ENCODE data around the gene EIF3F. TPM values are rescaled to one million over a fixed set of nuclear protein-coding genes. Genes with fewer than 3 reads are reported as not detected.

Gene EIF3F
- total and polyA plus RNA-seq, 9 of the 15 experiments (the other 6 are each of a cell fraction or from before 2014, with no cell fraction given), result 50.1 to 259 (median 135) TPM

DNA sequence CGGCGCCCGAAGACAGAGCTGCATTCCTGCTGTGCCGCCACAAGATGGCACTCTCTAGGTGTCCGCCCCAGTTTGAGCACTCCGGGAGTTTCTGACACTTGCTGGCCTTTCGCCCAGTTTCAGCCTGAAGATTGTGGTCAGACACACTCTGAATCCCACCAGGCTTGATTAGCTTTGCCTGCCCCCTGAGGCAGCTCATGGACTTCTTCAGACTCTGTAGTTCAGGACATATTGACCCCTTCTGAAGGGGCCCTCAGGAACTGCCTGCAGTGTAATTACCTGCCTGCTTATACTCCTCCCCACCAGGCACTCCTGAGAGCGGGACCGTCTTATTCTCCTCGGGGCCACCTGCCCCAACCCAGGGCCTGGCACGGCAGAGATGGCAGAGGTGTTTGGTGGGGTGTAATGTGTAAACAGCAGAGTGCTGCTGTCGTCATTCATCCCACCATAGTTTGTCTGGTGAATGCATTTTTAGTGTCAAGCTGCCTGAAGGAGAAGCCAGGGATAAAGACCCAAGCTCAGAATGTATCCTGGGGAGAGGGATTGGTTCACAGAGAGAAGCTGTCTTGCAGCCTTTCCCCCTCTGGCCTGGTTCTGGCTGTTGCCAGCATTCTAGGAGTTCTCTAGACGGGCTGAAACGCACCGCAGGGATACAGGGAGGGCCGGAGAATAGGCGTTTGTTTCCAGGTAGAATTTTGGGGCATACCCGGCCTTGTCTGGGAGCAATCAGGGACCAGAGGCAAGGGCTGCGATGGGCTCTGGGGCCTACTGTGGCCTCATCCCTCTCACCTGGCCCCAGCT lies 46.4 kb downstream of the EIF3F start:
- H3K9ac ChIP-seq (ENCODE audit: insufficient read depth in 1 of 2, low read depth in 2 of 2, low read length in 2 of 2), result 0 out of 4 replicates have a peak overlapping the region, but pooled peaks of 1 of the 2 experiments have one; percentile 3
- no peak overlapping the region for H3K4me3 ChIP-seq
- 6% methylated on average over 15 of the region's 19 CpGs for WGBS (ENCODE audit: insufficient coverage, low coverage, missing lambda C conversion rate)
- BruUV-seq (replicated peaks), result no TSS peak
- POLR2A ChIA-PET, result interaction anchor here (0.6 to 1.4 kb wide), 4 partner anchors 11 to 1417 kb away, joined by 3 to 4 read pairs (median 4); no protein-coding TSS in a partner anchor
- H3K9me1 ChIP-seq (ENCODE audit: control insufficient read depth, insufficient read depth, low read length), result no peaks in the 10 kb centered on the region
- DNase-seq (ENCODE audit: extremely low read depth in 1 of 4, low spot score in 3 of 4) (peak; percentile 76 to 82 (median 80)), ATAC-seq (peak; percentile 93), FAIRE-seq (peak; percentile 93)
- H3K9me3 ChIP-seq (replicated peaks; ENCODE audit: control insufficient read depth, insufficient read depth, low read depth, low read length), result no peaks in the 10 kb centered on the region
- no peaks in the 10 kb centered on the region; a peak in 2 of 5 replicates for H3K4me1 ChIP-seq (replicated peaks in 1 of 2; ENCODE audit: control insufficient read depth in 2 of 2, insufficient read depth in 2 of 2, low read length in 2 of 2)
- CTCF ChIA-PET (ENCODE audit: low intra/inter-chr PET ratio), result interaction anchor here (1.1 to 2.5 kb wide), 5 partner anchors 37 to 66 kb away, joined by 4 to 16 read pairs (median 6); no protein-coding TSS in a partner anchor
- intact Hi-C loops (cut with micrococcal nuclease) (loop anchor here (2.0 to 5.0 kb wide), 3 partner anchors 27 to 65 kb away; no protein-coding TSS in a partner anchor), in situ Hi-C loops (cut with MboI) (no loop called here)
- H3K36me3 ChIP-seq (ENCODE audit: control insufficient read depth, insufficient read depth, low read length), result no peaks in the 10 kb centered on the region
- H2AFZ ChIP-seq (ENCODE audit: low read depth, low read length), result no peak overlapping the region
- H3K27ac ChIP-seq (ENCODE audit: extremely low read depth, low read depth, low read length), result no peak overlapping the region
- H3K27me3 ChIP-seq (ENCODE audit: control insufficient read depth in 2 of 2, insufficient read depth in 2 of 2, low read length in 2 of 2), result peaks cover 14 to 53% of the 10 kb centered on the region in 2 experiments; a peak in 4 of 5 replicates
- peaks cover 12% of the 10 kb centered on the region for H4K20me1 ChIP-seq (replicated peaks; ENCODE audit: control insufficient read depth, insufficient read depth, low read length)
- no peak overlapping the region for H3K4me2 ChIP-seq (ENCODE audit: insufficient read depth, low read length)
- H3K79me2 ChIP-seq (ENCODE audit: control insufficient read depth, insufficient read depth, low read length), result no peaks in the 10 kb centered on the region
- TF ChIP-seq RAD21 (CRISPR knock-in tag; conservative IDR thresholded peaks at IDR 0.05 in 1 of 2, IDR thresholded peaks at IDR 0.05 in 1 of 2) (peak; percentile 72 to 79), XRCC5 (IDR thresholded peaks at IDR 0.05; ENCODE audit: low read depth, low read length) (0 out of 2 replicates have a peak, but pooled peaks have one; percentile 63), ZBTB17 (CRISPR knock-in tag; IDR thresholded peaks at IDR 0.05) (peak; percentile 78; the same call in 1 of the 2 replicates), MEIS2 (IDR thresholded peaks at IDR 0.05; ENCODE audit: partially characterized antibody) (peak; percentile 28), KLF16 (IDR thresholded peaks at IDR 0.05) (peak; percentile 25; the same call in 1 of the 2 replicates), SNIP1 (IDR thresholded peaks at IDR 0.05; ENCODE audit: low read depth) (no peak), ZNF551 (CRISPR knock-in tag; IDR thresholded peaks at IDR 0.05) (no peak), SMC3 (conservative IDR thresholded peaks at IDR 0.05; ENCODE audit: insufficient read depth, low read depth, low read length) (peak; percentile 83), SIRT6 (IDR thresholded peaks at IDR 0.05; ENCODE audit: low read depth, low read length) (no peak), ARHGAP35 (IDR thresholded peaks at IDR 0.05; ENCODE audit: partially characterized antibody) (no peak)
- TF ChIP-seq, protein P1, sequence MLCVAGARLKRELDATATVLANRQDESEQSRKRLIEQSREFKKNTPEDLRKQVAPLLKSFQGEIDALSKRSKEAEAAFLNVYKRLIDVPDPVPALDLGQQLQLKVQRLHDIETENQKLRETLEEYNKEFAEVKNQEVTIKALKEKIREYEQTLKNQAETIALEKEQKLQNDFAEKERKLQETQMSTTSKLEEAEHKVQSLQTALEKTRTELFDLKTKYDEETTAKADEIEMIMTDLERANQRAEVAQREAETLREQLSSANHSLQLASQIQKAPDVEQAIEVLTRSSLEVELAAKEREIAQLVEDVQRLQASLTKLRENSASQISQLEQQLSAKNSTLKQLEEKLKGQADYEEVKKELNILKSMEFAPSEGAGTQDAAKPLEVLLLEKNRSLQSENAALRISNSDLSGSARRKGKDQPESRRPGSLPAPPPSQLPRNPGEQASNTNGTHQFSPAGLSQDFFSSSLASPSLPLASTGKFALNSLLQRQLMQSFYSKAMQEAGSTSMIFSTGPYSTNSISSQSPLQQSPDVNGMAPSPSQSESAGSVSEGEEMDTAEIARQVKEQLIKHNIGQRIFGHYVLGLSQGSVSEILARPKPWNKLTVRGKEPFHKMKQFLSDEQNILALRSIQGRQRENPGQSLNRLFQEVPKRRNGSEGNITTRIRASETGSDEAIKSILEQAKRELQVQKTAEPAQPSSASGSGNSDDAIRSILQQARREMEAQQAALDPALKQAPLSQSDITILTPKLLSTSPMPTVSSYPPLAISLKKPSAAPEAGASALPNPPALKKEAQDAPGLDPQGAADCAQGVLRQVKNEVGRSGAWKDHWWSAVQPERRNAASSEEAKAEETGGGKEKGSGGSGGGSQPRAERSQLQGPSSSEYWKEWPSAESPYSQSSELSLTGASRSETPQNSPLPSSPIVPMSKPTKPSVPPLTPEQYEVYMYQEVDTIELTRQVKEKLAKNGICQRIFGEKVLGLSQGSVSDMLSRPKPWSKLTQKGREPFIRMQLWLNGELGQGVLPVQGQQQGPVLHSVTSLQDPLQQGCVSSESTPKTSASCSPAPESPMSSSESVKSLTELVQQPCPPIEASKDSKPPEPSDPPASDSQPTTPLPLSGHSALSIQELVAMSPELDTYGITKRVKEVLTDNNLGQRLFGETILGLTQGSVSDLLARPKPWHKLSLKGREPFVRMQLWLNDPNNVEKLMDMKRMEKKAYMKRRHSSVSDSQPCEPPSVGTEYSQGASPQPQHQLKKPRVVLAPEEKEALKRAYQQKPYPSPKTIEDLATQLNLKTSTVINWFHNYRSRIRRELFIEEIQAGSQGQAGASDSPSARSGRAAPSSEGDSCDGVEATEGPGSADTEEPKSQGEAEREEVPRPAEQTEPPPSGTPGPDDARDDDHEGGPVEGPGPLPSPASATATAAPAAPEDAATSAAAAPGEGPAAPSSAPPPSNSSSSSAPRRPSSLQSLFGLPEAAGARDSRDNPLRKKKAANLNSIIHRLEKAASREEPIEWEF (CRISPR knock-in tag; IDR thresholded peaks at IDR 0.05), result no peak
- TF ChIP-seq, protein P2, sequence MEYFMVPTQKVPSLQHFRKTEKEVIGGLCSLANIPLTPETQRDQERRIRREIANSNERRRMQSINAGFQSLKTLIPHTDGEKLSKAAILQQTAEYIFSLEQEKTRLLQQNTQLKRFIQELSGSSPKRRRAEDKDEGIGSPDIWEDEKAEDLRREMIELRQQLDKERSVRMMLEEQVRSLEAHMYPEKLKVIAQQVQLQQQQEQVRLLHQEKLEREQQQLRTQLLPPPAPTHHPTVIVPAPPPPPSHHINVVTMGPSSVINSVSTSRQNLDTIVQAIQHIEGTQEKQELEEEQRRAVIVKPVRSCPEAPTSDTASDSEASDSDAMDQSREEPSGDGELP (CRISPR knock-in tag; IDR thresholded peaks at IDR 0.05; ENCODE audit: borderline replicate concordance), result peak; percentile 27; the same call in 1 of the 2 replicates
- TF ChIP-seq, protein P3, sequence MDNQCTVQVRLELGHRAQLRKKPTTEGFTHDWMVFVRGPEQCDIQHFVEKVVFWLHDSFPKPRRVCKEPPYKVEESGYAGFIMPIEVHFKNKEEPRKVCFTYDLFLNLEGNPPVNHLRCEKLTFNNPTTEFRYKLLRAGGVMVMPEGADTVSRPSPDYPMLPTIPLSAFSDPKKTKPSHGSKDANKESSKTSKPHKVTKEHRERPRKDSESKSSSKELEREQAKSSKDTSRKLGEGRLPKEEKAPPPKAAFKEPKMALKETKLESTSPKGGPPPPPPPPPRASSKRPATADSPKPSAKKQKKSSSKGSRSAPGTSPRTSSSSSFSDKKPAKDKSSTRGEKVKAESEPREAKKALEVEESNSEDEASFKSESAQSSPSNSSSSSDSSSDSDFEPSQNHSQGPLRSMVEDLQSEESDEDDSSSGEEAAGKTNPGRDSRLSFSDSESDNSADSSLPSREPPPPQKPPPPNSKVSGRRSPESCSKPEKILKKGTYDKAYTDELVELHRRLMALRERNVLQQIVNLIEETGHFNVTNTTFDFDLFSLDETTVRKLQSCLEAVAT (IDR thresholded peaks at IDR 0.05), result 0 out of 4 replicates have a peak, but pooled peaks of 1 of the 2 experiments have one; percentile 47

Measured in K562 (cell line).